A549 (cell line): ENCODE results near the gene DISC1.

Experiments used
- BHLHE40 ChIP-seq: IDR thresholded peaks from 2 replicates; pipeline ENCODE4 v1.6.1; 2012; ENCODE audit warnings: low read depth, low read length, inconsistent platforms
- CTCF ChIP-seq: fragments of >200 bp; sonication (Bioruptor Twin); formaldehyde crosslinking; IDR thresholded peaks from 3 replicates; pipeline ENCODE4 v1.5.1; 2016
- RNF2 ChIP-seq: fragments of 200-600 bp; sonication (generic); IDR thresholded peaks from 2 replicates; pipeline ENCODE4 v1.6.1; 2016; ENCODE audit warnings: low read depth, mild to moderate bottlenecking, antibody characterized with exemption, moderate library complexity, borderline replicate concordance
- SREBF2 ChIP-seq: fragments of 450-650 bp; IDR thresholded peaks from 2 replicates; pipeline ENCODE4 v1.6.1; 2014; ENCODE audit warnings: mild to moderate bottlenecking, moderate library complexity
- TP53 ChIP-seq: fragments of 250-450 bp; sonication (Bioruptor Pico); IDR thresholded peaks from 2 replicates; pipeline ENCODE4 v1.5.0; 2021; ENCODE audit warnings: mild to moderate bottlenecking, moderate library complexity
- USF2 ChIP-seq: fragments of 450-650 bp; IDR thresholded peaks from 2 replicates; pipeline ENCODE4 v1.6.1; 2014; ENCODE audit warnings: antibody characterized with exemption

GRCh38 chr1:231806623-231807495 is 180.3 kb downstream of the DISC1 start:
- TF ChIP-seq USF2 (no peak), SREBF2 (no peak), TP53 (no peak), CTCF (peak; percentile 18; the same call in 1 of the 3 replicates), RNF2 (no peak), BHLHE40 (no peak)
